Epidermal melanocyte (primary cell): ENCODE results near the gene ATG9A.
"Not testable (repeated sequence)": the region's sequence is repeated elsewhere in the genome, so short reads cannot be mapped to it uniquely, and the experiment has no call there.

Experiments
- DNase-seq: peaks from one replicate; pipeline ENCODE4 v3.0.0; 2011; ENCODE audit warnings: low spot score; ENCODE audit not compliant: insufficient read length

Gene ATG9A

DNA sequence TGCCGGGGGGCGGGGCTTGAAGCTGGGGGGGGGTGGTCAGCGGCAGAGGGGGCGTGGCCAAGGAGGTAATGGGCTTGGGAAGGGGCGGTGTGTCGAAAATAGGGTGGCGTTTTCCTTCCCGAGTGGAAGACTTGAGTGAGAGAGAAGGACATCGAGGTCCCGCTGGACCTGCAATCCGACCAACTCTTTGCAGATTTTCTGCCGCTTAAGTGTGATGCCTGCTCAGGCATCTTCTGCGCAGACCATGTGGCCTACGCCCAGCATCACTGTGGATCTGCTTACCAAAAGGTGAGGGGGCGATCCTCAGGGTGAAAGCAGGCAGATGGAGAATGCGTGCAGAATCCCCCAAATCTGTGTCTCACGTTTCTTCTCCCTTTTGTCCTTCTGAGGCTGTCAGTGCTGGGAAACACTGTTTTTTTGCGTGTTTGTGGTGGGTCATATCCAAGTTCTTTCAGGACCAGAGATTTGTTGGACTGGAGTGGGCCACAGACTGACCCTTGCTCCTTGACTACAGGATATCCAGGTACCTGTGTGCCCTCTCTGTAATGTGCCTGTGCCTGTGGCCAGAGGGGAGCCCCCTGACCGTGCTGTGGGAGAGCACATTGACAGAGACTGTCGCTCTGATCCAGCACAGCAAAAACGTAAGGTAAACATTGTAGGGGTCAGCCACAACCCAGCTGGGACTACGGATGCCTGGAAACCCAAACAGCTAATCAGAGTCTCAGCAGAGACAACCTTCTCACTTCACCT is 22.1 kb downstream of the ATG9A start:
- no peak for DNase-seq

DNA sequence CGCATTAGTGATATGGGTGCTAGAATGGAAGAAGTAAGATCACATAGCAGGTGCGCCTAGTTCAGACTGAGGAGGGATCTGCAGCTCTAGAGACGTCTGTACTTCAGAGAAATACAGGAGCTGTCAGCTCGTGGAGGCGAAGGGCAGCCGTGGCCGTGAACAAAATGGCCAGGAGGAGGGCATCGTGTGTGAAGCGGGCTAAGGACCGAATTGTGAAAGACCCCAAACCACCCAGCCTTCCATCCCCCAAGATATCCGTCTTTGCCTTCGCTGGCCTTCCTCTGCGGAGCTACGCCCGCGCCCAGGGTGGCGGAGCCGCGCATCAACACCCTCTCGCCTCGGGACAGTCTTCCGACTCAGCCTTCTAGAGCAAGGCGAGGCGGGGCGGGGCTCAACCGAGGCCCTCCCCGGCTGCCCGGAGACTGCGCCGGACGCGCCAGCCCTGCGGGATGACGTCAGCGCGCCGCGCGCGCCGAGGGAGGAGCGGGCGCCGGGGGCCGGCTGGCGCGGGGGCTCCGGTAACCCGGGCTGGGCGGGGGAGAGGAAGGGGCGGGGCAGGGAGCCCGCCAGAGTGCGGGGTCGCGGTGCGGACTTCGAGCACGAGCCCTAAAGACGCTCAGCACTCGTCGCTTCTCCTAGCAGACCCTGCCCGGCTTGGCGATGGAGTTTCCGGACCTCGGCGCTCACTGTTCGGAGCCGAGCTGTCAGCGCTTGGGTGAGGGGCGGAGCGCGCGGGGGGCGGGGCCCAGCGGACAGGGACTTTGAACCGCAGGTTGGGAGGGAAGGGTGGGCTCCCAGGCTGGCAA is 22.9 kb downstream of the ATG9A start, which contains the start of gene ZFAND2B:
Gene ZFAND2B (plus strand): TSS at position 455 of the 806 bp plus-strand sequence. CDS start 206 bp downstream, at position 661.
- peak; percentile 94 for DNase-seq

DNA sequence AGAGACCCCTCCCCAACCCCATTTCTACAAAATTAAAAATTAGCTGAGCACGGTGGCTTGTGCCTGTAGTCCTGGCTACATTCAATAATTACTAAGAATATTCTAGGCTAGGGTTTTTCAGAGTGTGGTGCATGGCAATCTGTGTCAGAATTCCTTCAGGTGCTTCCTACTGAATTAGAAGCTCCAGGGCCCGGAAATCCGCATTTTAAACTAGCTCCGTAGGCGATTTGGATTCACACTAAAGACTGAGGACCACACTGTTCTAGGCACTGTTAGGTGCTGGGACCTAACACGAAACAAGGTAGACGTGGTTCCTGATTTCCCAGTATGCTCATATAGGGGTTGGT is 23.5 kb downstream of the ATG9A start:
- DNase-seq, result no peak

DNA sequence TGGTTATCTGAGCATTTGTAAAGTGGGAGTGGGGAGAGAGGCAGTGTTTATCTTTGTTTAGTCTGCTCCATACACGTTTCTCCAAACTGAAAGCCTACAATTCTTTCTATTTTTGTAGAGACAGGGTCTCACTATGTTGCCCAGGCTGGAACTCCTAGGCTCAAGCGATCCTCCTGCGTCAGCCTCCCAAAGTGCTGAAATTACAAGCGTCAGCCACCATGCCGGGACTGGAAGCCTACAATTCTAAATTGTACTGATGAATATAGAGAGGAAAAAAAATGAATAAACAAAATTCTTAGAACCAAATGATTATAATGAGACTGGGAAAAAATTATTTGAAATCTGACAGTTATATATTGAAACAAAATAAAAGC is 24.3 kb downstream of the ATG9A start:
- no peak for DNase-seq

DNA sequence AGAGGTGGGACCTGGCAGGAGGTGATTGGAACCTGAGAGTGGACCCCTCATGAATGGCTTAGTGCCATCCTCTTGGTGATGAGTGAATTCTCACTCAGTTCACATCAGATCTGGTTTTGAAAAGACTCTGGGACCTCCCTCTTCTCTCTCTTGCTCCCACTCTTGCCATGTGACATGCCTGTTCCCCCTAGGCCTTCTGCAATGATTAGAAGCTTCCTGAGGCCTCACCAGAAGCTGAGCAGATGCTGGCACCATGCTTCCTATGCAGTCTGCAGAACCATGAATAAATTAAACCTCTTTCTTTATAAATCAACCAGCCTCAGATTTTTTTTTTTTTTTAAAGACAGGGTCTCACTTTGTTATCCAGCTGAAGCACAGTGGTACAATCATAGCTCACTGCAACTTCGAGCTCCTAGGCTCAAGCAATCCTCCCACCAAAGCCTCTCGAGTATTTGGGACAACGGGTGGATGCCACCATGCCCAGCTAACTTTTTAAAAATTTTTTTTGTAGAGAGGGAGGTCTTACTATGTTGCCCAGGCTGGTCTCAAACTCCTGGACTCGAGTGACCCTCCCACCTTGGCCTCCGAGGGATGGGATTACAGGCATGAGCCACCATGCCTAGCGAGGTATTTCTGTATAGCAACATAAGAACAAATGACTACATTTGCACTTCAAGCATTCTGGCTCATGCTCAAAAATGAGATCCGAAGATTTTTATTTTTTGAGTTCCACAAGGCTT is 24.8 kb downstream of the ATG9A start:
- no peak for DNase-seq

DNA sequence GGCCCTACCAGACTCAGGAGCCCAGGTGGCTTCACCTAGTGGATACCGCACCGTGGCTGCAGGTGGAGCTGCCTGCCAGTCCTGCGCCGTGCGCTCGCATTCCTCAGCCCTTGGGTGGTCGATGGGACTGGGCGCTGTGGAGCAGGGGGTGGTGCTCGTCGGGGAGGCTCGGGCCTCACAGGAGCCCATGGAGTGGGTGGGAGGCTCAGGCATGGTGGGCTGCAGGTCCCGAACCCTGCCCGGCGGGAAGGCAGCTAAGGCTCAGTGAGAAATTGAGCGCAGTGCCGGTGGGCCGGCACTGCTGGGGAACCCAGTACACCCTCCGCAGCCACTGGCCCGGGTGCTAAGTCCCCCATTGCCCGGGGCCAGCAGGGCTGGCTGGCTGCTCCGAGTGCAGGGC is 28.1 kb downstream of the ATG9A start:
- not testable (repeated sequence) for DNase-seq

DNA sequence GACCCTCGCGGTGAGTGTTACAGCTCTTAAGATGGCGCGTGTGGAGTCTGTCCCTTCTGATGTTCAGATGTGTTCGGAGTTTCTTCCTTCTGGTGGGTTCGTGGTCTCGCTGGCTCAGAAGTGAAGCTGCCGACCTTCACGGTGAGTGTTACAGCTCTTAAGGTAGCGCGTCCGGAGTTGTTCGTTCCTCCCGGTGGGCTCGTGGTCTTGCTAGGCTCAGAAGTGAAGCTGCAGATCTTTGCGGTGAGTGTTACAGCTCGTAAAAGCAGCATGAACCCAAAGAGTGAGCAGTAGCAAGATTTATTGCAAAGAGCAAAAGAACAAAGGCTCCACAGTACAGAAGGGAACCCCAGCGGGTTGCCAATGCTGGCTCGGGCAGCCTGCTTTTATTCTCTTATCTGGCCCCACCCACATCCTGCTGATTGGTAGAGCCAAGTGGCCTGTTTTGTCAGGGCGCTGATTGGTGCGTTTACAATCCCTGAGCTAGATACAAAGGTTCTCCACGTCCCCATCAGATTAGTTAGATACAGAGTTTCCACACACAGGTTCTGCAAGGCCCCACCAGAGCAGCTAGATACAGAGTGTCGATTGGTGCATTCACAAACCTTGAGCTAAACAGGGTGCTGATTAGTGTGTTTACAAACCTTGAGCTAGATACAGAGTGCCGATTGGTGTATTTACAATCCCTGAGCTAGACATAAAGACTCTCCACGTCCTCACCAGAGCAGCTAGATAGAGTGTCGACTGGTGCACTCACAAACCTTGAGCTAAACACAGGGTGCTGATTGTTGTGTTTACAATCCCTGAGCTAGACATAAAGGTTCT is 28.7 kb downstream of the ATG9A start:
- not testable (repeated sequence) for DNase-seq

DNA sequence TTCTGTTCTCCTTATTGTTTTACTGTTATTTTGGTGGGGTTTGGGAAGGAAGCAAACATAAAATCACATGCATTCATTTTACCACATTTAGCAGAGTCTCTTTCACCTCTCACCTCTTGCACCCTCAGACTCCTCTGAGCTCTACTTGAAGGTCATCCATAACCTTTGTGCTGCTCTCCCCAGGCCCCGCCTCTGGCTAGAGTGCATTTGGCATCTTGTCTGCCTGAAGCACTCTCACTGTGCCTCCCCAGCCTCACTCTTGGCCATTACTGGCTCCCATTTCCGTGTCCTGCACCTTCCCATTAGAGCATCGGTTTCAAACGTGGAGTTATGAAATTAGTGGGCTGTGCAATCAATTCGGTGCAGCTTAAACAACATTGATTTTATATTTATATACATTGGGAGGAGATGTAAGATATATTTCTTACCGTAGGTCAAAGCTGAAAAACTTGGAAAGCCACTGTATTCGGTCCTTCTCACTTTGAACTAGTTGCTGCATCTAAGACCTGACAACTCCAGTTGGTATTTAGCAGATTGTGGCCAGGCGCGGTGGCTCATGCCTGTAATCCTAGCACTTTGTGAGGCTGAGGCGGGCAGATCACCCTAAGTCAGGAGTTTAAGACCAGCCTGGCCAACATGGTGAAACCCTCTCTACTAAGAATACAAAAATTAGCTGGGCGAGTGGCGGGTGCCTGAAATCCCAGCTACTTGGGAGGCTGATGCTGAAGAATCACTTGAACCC is 29.8 kb downstream of the ATG9A start:
- no peak for DNase-seq

DNA sequence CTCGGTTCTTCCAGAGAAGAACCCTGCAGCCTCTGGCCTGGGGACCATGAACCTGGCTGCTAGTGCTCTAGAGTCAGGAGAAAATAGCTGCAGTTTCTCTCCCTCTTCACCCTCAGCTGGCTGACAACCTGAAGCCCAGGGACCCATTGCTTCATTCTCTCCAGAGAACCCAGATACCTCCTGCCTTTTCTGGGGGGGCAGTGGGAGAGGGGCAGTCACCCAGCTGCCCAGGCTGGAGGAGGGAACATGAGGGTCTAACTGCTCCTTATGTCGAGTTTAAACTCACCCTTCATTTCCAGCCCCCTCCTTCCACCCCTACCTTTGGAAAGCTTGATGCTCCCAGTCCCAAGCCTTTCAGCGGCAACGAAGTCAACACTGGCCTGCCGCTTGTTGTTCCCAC is 30.5 kb downstream of the ATG9A start:
- no peak for DNase-seq

DNA sequence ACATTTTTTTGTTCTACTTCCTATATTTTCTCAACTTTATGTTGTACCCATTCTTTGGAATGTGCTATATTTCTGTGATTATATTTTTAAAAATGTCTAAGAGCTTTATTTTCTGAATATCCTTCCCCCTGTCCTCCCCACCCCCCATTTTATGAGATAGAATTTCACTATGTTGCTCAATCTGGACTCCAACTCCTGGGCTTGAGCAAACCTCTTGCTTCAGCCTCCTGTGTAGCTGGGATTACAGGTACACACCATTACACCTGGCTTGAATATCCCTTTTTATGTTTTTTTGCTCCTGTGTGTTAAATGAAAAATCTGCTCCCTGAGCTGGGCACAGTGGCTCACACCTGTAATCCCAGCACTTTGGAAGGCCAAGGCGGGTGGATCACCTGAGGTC is 32.0 kb downstream of the ATG9A start:
- DNase-seq, result no peak

DNA sequence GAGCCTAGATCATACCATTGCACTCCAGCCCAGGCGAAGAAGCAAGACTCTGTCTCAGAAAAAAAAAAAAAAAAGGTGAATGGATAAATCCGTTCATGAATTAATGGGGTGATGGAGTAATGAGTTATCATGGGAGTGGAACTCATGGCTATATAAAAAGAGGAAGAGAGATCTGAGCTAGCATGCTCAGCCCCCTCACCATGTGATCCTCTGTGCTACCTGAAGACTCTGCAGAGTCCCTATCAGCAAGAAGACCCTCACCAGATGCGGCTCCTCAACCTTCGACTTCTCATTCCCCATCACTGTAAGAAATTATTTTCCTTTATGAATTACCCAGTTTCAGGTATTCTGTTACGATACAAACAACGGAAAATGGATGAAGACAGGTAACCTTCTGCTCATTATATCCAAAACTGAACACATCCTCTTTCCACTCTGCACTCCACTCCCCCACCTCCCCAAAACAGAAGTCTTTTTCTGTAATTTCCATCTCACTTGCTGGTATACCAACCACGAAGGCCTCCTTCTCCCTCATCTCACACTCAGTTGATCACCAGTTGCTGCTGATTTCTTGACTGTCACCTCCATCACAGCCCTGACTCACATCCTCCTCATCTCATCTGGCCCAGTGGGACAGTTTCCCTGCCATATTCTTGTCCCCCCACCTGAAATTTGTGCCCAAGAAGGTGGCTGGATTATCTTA is 42.5 kb downstream of the ATG9A start:
- no peak for DNase-seq

DNA sequence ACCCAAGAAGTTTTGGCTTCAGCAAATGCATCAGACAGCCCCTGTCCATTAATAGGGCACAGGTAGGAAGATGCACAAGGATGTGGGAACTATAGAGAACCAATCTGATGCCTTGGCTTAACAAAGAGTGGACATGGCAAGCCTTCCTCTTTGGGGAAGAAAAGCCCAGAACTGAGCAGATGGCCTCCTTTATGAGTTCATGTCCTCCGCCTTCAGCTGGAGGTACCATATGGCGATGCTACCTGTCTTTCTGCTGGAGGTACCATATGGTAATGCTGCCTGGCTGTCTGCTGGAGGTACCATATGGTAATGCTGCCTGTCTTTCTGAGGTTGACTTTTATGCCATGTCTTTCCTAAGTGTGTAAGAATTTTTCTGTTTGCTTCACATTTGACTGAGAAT is 45.3 kb downstream of the ATG9A start:
- DNase-seq, result no peak

DNA sequence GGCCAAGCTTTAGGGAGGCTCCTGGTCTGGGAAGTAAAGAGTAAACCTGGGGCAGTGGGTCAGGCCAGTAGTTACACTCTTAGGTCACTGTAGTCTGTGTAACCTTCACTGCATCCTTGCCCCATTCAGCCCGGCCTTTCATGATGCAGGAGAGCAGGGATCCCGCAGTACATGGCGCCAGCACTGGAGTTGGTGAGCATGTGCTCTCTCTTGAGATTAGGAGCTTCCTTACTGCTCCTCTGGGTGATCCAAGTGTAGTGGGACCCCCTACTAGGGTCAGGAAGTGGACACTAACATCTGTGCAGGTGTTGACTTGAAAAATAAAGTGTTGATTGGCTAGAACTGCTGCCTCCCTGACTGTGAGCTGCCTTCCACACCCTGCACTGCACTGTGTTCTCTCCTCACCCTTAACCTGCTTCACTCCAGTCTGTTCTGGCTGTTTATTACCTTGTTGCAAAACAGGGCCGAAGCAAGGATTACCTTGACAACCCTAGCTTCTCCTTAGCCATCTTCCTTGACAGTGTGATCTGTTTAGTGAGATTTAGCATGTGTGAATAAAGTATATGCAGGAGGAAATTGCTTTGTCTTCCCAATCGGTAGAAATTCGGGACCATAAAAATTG is 46.2 kb downstream of the ATG9A start:
- no peak for DNase-seq

DNA sequence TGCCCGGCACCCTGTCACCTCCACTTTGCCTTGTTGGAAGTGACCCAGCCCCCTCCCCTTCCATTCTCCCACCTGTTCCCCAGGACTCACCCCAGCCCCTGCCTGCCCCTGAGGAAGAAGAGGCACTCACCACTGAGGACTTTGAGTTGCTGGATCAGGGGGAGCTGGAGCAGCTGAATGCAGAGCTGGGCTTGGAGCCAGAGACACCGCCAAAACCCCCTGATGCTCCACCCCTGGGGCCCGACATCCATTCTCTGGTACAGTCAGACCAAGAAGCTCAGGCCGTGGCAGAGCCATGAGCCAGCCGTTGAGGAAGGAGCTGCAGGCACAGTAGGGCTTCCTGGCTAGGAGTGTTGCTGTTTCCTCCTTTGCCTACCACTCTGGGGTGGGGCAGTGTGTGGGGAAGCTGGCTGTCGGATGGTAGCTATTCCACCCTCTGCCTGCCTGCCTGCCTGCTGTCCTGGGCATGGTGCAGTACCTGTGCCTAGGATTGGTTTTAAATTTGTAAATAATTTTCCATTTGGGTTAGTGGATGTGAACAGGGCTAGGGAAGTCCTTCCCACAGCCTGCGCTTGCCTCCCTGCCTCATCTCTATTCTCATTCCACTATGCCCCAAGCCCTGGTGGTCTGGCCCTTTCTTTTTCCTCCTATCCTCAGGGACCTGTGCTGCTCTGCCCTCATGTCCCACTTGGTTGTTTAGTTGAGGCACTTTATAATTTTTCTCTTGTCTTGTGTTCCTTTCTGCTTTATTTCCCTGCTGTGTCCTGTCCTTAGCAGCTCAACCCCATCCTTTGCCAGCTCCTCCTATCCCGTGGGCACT is 46.9 kb downstream of the ATG9A start:
- no peak for DNase-seq

DNA sequence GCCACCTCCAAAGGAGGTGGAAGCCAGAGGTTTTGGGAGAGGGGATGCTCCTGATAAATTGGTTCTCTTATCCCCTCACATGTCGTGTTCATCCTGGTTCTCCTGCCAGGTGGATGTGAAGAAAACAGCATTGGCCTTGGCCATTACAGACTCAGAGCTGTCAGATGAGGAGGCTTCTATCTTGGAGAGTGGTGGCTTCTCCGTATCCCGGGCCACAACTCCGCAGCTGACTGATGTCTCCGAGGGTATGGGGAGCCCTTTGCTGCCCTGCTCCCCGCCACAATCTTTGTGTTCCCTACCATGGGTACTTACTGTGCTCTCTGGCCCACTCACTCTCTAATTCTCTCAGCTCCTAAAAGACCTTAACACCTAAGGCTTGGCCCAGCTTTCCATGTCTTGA is 47.9 kb downstream of the ATG9A start:
- DNase-seq, result no peak

DNA sequence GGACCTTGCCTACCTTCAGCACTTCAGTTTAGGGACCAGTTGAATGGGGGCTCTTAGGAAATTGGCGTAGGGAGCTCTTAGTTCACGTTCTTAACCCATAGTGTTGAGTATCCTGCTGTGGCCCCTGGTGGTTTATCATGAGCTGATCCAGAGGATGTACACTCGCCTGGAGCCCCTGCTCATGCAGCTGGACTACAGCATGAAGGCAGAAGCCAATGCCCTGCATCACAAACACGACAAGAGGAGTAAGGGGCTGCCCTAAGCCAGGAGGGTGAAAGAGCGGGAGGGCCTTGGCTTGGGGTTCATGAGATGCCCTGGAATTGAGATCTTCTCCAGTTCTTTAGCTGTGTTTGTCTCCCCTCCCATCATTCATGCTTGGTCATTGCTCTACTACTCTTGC is 48.5 kb downstream of the ATG9A start:
- no peak for DNase-seq

DNA sequence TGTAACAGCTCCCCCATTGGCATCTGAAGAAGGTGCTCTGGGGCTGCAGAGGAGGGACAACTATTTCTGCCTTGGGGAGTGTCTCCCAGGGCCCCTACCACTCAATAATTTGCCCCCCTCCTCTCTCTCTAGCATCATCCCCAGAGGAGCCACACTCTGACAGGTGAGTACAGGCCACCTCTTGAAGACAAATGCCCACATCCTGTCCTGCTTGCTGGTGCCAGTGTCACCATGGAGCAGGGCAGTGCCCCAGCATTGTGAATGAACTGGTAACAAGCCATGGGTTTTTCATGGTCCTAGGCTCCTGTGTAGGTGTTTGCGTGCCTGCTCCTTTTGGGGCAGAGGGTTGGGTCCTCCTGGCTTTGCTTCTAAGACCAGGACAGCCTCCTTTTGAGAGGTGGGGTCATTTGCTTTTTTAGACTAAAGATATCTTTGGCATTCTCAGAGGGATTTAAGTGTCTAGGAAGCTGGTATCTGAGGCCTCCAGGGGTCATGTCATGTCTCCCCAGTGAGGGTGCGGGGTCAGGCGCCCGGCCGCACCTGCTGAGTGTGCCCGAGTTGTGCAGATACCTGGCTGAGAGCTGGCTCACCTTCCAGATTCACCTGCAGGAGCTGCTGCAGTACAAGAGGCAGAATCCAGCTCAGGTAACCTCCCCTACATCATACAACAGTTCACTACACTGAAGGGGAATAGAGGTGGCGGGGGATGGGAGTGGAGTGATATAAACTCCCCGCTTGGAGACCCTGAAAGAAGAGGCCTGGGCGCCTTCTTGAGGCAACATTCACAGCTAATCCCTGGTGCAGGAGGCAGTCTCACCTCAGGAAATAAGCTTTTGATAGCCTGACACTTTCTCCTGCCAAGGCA is 49.6 kb downstream of the ATG9A start:
- no peak for DNase-seq
